HepG2 (cell line): ENCODE measurements around the gene HOXD4. TPM values are rescaled to one million over a fixed set of nuclear protein-coding genes. Genes with fewer than 3 reads are reported as not detected.

ENCODE experiments used
- ATAC-seq: fragments of 200-7000 bp; cut with Tn5 transposase; 3 replicates; pipeline ENCODE4 v1.9.1; 2020; ENCODE audit warnings: mild to moderate bottlenecking, moderate library complexity
- BruUV-seq: library from RNA; stranded (reverse); fragments of 400-500 nt; replicated peaks from 2 replicates; lab custom pipeline; 2021; lab: Mats Ljungman, UMichigan
- CTCF ChIA-PET: fragments of 300-600 bp; formaldehyde crosslinking; extraction: SDS; loops from one replicate; lab custom pipeline; 2021; ENCODE audit warnings: low total read pairs, inconsistent platforms, low intra/inter-chr PET ratio; lab: Yijun Ruan, JAX
- POLR2A ChIA-PET: fragments of 350-600 bp; sonication (Branson Sonifier 250); formaldehyde crosslinking; loops from one replicate; lab custom pipeline; 2020; ENCODE audit warnings: antibody characterized with exemption, inconsistent platforms; lab: Yijun Ruan, JAX
- DNase-seq: peaks from one replicate; pipeline ENCODE4 v3.0.0-alpha.2; 2015; ENCODE audit warnings: low spot score
- FAIRE-seq: peaks from 3 replicates; lab custom pipeline; 2011; peaks lifted over from hg19 to GRCh38; lab: Jason Lieb, UNC
- H2AFZ ChIP-seq: one replicate; pipeline ENCODE4 v1.6.1; 2011; ENCODE audit warnings: low read length, inconsistent platforms
- H3K27ac ChIP-seq: fragments of 300-600 bp; 3 replicates; pipeline ENCODE4 v1.8.0; 2011; ENCODE audit warnings: mixed run types, mild to moderate bottlenecking, mixed read lengths, low read length, inconsistent platforms; ENCODE audit not compliant: insufficient read depth; ENCODE audit errors: extremely low read length
- H3K27me3 ChIP-seq, 2 experiments: fragments of 200-600 bp in 1 of 2; 2 replicates in 1 of 2; 3 replicates in 1 of 2; pipeline versions ENCODE4 v1.6.0 to v1.8.0; 2011; ENCODE audit warnings: low read length in 2 of 2, mild to moderate bottlenecking in 2 of 2, moderate library complexity in 2 of 2, inconsistent platforms in 1 of 2; ENCODE audit not compliant: insufficient read depth in 2 of 2, control insufficient read depth in 1 of 2
- H3K36me3 ChIP-seq, 2 experiments: fragments of 200-600 bp in 1 of 2; replicated peaks in 1 of 2; 2 replicates in 1 of 2; 3 replicates in 1 of 2; pipeline versions ENCODE4 v1.5.1 to v1.8.0; 2011; ENCODE audit warnings: low read length in 2 of 2, inconsistent platforms in 1 of 2; ENCODE audit not compliant: insufficient read depth in 2 of 2, control insufficient read depth in 1 of 2
- H3K4me1 ChIP-seq: 2 replicates; pipeline ENCODE4 v1.5.1; 2012; ENCODE audit warnings: low read length, inconsistent platforms; ENCODE audit not compliant: insufficient read depth
- H3K4me2 ChIP-seq: 2 replicates; pipeline ENCODE4 v1.6.0; 2011; ENCODE audit warnings: low read depth, low read length, inconsistent platforms
- H3K4me3 ChIP-seq, 3 experiments: fragments of 200-600 bp in 1 of 3; sonication (generic), shearing (Covaris generic) in 1 of 3; replicated peaks in 1 of 3; 2 replicates each; pipeline ENCODE4 v1.5.1; 2011 to 2016; ENCODE audit warnings: low read length in 3 of 3, inconsistent platforms in 2 of 3, low read depth in 2 of 3, mild to moderate bottlenecking in 2 of 3, control low read depth in 1 of 3, mixed read lengths in 1 of 3; ENCODE audit not compliant: insufficient read depth in 1 of 3
- H3K79me2 ChIP-seq: one replicate; pipeline ENCODE4 v1.6.1; 2011; ENCODE audit warnings: low read length, inconsistent platforms; ENCODE audit not compliant: insufficient read depth
- H3K9ac ChIP-seq: 2 replicates; pipeline ENCODE4 v1.6.0; 2011; ENCODE audit warnings: mild to moderate bottlenecking, low read depth, low read length, inconsistent platforms; ENCODE audit not compliant: insufficient read depth
- H3K9me3 ChIP-seq: 2 replicates; pipeline ENCODE4 v1.5.1; 2012; ENCODE audit warnings: mild to moderate bottlenecking, low read length
- H4K20me1 ChIP-seq: 2 replicates; pipeline ENCODE4 v1.6.0; 2011; ENCODE audit warnings: inconsistent platforms, mild to moderate bottlenecking, low read length, moderate library complexity; ENCODE audit not compliant: insufficient read depth
- FOXO1 ChIP-seq: sonication (generic); formaldehyde crosslinking; IDR thresholded peaks from 2 replicates; pipeline ENCODE4 v1.4.0; 2020; ENCODE audit warnings: missing genetic modification reagents
- HOXA9 ChIP-seq: sonication (generic); formaldehyde crosslinking; IDR thresholded peaks from 2 replicates; pipeline ENCODE4 v1.8.1; 2022; ENCODE audit warnings: missing genetic modification reagents, mild to moderate bottlenecking, moderate library complexity, borderline replicate concordance
- KLF9 ChIP-seq: IDR thresholded peaks from 2 replicates; pipeline ENCODE4 v1.6.1; 2016; ENCODE audit warnings: low read depth
- MBD4 ChIP-seq: IDR thresholded peaks from 2 replicates; pipeline ENCODE4 v1.6.1; 2012; ENCODE audit warnings: low read length, inconsistent platforms, borderline replicate concordance
- PHF21A ChIP-seq: sonication (generic); formaldehyde crosslinking; IDR thresholded peaks from 2 replicates; pipeline ENCODE4 v1.5.0; 2020; ENCODE audit warnings: mild to moderate bottlenecking, missing genetic modification reagents
- TEAD3 ChIP-seq: optimal IDR thresholded peaks from 2 replicates; pipeline ENCODE3; 2016; ENCODE audit warnings: borderline replicate concordance
- ZMAT3 ChIP-seq: sonication (generic); formaldehyde crosslinking; conservative IDR thresholded peaks from 2 replicates; pipeline ENCODE4 v1.7.0; 2021; ENCODE audit warnings: missing genetic modification reagents
- ZNF207 ChIP-seq: fragments of 450-650 bp; IDR thresholded peaks from 2 replicates; pipeline ENCODE4 v1.6.1; 2016; ENCODE audit warnings: antibody characterized with exemption, borderline replicate concordance
- ZNF232 ChIP-seq: sonication (generic); formaldehyde crosslinking; IDR thresholded peaks from 2 replicates; pipeline ENCODE4 v1.4.0; 2020; ENCODE audit warnings: missing genetic modification reagents, borderline replicate concordance
- ZNF44 ChIP-seq: sonication (generic); formaldehyde crosslinking; IDR thresholded peaks from 2 replicates; pipeline ENCODE4 v1.5.1; 2020; ENCODE audit warnings: mild to moderate bottlenecking, missing genetic modification reagents
- ZNF569 ChIP-seq: sonication (generic); formaldehyde crosslinking; IDR thresholded peaks from 2 replicates; pipeline ENCODE4 v1.5.0; 2020; ENCODE audit warnings: mild to moderate bottlenecking, missing genetic modification reagents, moderate library complexity, borderline replicate concordance
- ZNF589 ChIP-seq: sonication (generic); formaldehyde crosslinking; conservative IDR thresholded peaks from 2 replicates; pipeline ENCODE4 v1.8.0; 2022; ENCODE audit warnings: mild to moderate bottlenecking, moderate library complexity, missing genetic modification reagents
- WGBS: methylation state at CpG from one replicate; pipeline ENCODE4 v1.1.6; 2017; ENCODE audit warnings: low lambda C conversion rate; 5-methylcytosine and 5-hydroxymethylcytosine counted together
- in situ Hi-C: cut with HindIII; loops from 2 replicates; pipeline ENCODE4 v1.10.0; 2017; ENCODE audit warnings: low pct_unique_long_range_greater_than_20kb; ENCODE audit not compliant: extremely low pct_ligation_motif_present
- intact Hi-C: fragments of 100-400 bp; cut with micrococcal nuclease; formaldehyde crosslinking; loops from one replicate; pipeline ENCODE4 v1.10.0; 2022; ENCODE audit not compliant: unreplicated experiment
- polyA plus RNA-seq, 8 experiments: library from polyadenylated mRNA; depleted of rRNA in 3 of 8; stranded (reverse) in 7 of 8; unstranded in 1 of 8; fragments of >200 nt; fragmentation: Illumina TruSeq in 4 of 8; extraction: Trizol in 4 of 8; gene quantifications; 2 replicates each; pipeline versions ENCODE4 v1.2.1 to v1.2.3, GENCODE V29; 2011 to 2016; ENCODE audit warnings: low read depth in 4 of 8, missing spikeins in 1 of 8, mixed read lengths in 1 of 8; ENCODE audit not compliant: insufficient read depth in 1 of 8
- total RNA-seq, 5 experiments: library from RNA; depleted of rRNA; stranded (reverse); fragments of >200 nt; fragmentation: Illumina TruSeq; extraction: Trizol; gene quantifications; 2 replicates each; pipeline ENCODE4 v1.2.3, GENCODE V29; 2016; ENCODE audit warnings: low read depth in 1 of 5
- TF ChIP-seq, protein P1 (sequence below): sonication (generic); formaldehyde crosslinking; IDR thresholded peaks from 2 replicates; pipeline ENCODE4 v1.4.0; 2020; ENCODE audit warnings: missing genetic modification reagents, mild to moderate bottlenecking, borderline replicate concordance
- TF ChIP-seq, protein P2 (sequence below): IDR thresholded peaks from 2 replicates; pipeline ENCODE4 v1.4.0; 2020; ENCODE audit warnings: mild to moderate bottlenecking, missing genetic modification reagents
- TF ChIP-seq, protein P3 (sequence below): sonication (generic); formaldehyde crosslinking; IDR thresholded peaks from 2 replicates; pipeline ENCODE4 v1.4.0; 2020; ENCODE audit warnings: mild to moderate bottlenecking, missing genetic modification reagents

Gene HOXD4
- total and polyA plus RNA-seq, 2 of the 13 experiments (the other 11 are each of a cell fraction or from before 2014, with no cell fraction given), result not detected

DNA sequence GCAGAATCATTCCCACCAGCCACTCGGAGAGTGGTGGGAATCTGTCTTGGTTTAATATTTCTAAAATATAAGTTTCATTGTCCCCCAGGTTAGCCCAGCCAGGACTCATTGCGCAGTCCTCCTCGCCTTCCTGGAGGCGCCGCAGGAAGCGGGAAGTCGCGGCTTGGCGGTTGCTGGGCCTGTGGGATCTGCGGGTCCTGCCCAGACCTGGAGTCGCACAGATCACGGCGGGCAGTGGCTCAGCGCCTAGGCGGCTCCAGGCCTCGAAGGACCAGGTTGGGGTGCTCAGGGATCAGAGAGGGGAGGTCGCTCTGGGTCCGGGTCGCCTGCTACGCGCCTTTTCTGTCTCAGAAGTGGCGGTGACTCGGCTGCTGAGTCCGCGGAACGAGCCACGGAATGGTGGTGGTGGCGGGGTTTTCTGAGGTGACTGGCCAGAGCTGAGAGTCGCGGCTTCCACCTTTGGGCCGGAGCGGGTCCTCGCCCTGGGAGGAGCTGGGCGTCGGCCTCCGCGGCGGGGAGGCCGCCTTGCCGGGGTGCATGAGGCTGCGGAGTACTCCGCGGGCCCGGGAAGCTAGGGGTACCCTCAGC lies 8.4 kb downstream of the HOXD4 start (continued):
- TF ChIP-seq FOXO1 (CRISPR knock-in tag), result no peak
- TF ChIP-seq ZMAT3 (CRISPR knock-in tag), result no peak
- TF ChIP-seq KLF9, result no peak
- TF ChIP-seq MBD4, result no peak
- TF ChIP-seq, protein P1, sequence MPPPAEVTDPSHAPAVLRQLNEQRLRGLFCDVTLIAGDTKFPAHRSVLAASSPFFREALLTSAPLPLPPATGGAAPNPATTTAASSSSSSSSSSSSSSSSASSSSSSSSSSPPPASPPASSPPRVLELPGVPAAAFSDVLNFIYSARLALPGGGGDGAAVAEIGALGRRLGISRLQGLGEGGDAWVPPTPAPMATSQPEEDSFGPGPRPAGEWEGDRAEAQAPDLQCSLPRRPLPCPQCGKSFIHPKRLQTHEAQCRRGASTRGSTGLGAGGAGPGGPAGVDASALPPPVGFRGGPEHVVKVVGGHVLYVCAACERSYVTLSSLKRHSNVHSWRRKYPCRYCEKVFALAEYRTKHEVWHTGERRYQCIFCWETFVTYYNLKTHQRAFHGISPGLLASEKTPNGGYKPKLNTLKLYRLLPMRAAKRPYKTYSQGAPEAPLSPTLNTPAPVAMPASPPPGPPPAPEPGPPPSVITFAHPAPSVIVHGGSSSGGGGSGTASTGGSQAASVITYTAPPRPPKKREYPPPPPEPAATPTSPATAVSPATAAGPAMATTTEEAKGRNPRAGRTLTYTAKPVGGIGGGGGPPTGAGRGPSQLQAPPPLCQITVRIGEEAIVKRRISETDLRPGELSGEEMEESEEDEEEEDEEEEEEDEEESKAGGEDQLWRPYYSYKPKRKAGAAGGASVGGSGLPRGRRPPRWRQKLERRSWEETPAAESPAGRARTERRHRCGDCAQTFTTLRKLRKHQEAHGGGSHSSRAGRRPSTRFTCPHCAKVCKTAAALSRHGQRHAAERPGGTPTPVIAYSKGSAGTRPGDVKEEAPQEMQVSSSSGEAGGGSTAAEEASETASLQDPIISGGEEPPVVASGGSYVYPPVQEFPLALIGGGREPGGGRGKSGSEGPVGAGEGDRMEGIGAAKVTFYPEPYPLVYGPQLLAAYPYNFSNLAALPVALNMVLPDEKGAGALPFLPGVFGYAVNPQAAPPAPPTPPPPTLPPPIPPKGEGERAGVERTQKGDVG (CRISPR knock-in tag), result no peak
- TF ChIP-seq TEAD3 (CRISPR knock-in tag), result no peak
- no peak for TF ChIP-seq HOXA9 (CRISPR knock-in tag)
- no peak for TF ChIP-seq ZNF589 (CRISPR knock-in tag)

DNA sequence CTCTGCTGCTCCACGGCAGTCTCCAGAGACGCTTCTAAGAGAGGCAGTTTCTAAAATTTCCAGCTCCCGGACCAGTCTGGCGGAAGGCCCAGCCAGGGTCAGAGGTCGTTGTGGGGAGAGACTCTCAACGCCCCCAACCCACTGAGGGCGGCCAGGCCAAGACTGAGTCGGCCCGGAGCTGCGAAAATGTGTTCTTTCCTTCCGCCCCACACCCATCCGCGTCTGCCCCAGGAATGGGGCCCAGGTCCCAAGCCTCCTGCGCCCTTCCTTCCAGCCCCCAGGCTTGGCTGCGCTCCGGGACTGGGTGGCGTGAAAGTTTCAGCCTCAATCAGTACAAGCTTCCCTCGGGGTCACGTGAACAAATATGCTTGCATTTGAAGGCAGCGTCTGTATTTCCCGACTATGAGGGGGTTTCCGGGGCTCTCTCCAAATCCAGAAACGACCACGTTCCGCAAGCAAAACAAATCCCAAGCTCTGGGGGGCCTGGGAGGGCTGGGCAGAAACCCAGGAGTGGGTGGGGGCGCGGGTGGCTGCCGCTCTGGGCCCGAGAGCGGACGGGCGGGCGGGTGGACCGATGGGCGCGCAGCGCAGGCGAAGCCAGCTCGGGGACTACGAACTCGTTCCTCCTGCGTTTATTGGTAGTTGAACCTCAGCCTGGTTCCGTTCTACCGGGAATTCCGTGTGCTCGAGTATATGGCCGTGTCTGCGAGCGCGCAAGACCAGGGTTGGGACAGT lies 9.1 kb downstream of the HOXD4 start:
- DNase-seq (no peak), FAIRE-seq (no peak), ATAC-seq (peak; percentile 21)
- in situ Hi-C loops, result no loop called here
- Histone ChIP-seq H3K9ac (no peak overlapping the region), H3K4me2 (peak overlapping the region; percentile 64), H2AFZ (no peak overlapping the region), H3K36me3 (no peaks in the 10 kb centered on the region), H3K27me3 (peaks cover 18 to 98% of the 10 kb centered on the region in 2 experiments), H3K4me3 (peak overlapping the region in 2 of 3 experiments; percentile 29 to 61; a peak in 2 of 6 replicates), H3K79me2 (no peaks in the 10 kb centered on the region), H3K27ac (no peak overlapping the region), H3K9me3 (no peaks in the 10 kb centered on the region), H4K20me1 (no peaks in the 10 kb centered on the region), H3K4me1 (peaks cover 47% of the 10 kb centered on the region)
- CTCF ChIA-PET, result no interaction called here
- 40% methylated on average over 50 of the region's 50 CpGs for WGBS
- BruUV-seq, result no TSS peak
- intact Hi-C loops, result no loop called here
- POLR2A ChIA-PET, result no interaction called here
- TF ChIP-seq, protein P2, sequence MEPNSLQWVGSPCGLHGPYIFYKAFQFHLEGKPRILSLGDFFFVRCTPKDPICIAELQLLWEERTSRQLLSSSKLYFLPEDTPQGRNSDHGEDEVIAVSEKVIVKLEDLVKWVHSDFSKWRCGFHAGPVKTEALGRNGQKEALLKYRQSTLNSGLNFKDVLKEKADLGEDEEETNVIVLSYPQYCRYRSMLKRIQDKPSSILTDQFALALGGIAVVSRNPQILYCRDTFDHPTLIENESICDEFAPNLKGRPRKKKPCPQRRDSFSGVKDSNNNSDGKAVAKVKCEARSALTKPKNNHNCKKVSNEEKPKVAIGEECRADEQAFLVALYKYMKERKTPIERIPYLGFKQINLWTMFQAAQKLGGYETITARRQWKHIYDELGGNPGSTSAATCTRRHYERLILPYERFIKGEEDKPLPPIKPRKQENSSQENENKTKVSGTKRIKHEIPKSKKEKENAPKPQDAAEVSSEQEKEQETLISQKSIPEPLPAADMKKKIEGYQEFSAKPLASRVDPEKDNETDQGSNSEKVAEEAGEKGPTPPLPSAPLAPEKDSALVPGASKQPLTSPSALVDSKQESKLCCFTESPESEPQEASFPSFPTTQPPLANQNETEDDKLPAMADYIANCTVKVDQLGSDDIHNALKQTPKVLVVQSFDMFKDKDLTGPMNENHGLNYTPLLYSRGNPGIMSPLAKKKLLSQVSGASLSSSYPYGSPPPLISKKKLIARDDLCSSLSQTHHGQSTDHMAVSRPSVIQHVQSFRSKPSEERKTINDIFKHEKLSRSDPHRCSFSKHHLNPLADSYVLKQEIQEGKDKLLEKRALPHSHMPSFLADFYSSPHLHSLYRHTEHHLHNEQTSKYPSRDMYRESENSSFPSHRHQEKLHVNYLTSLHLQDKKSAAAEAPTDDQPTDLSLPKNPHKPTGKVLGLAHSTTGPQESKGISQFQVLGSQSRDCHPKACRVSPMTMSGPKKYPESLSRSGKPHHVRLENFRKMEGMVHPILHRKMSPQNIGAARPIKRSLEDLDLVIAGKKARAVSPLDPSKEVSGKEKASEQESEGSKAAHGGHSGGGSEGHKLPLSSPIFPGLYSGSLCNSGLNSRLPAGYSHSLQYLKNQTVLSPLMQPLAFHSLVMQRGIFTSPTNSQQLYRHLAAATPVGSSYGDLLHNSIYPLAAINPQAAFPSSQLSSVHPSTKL (CRISPR knock-in tag), result no peak
- 0 out of 2 replicates have a peak, but pooled peaks have one; percentile 59 for TF ChIP-seq ZNF569 (CRISPR knock-in tag)
- TF ChIP-seq ZNF232 (CRISPR knock-in tag), result no peak
- no peak for TF ChIP-seq ZNF44 (CRISPR knock-in tag)
- TF ChIP-seq, protein P3, sequence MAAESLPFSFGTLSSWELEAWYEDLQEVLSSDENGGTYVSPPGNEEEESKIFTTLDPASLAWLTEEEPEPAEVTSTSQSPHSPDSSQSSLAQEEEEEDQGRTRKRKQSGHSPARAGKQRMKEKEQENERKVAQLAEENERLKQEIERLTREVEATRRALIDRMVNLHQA (CRISPR knock-in tag), result no peak
- 0 out of 2 replicates have a peak, but pooled peaks have one; percentile 31 for TF ChIP-seq PHF21A
- no peak for TF ChIP-seq ZNF207
